ENCODE results near the gene PARVG.

DNA sequence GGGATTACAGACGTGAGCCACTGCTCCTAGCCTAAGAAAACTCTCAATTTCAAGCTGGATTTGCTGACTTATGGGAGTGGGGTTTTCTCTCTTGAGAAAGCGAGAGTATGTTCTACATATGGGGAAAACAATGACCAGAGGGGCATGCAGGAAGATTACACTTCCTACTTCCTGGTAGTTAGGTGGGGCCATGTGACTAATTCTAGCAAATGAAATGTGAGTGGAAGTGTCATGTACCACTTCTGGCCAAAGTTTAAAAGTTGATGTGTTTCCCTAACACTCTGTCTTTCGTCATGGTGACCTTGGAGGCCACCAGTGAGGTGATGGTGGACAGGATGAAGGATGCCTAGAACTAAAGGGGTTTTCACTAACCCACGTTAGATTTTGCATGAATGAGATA lies 50.5 kb downstream of the PARVG start:
- TF ChIP-seq, protein P1, sequence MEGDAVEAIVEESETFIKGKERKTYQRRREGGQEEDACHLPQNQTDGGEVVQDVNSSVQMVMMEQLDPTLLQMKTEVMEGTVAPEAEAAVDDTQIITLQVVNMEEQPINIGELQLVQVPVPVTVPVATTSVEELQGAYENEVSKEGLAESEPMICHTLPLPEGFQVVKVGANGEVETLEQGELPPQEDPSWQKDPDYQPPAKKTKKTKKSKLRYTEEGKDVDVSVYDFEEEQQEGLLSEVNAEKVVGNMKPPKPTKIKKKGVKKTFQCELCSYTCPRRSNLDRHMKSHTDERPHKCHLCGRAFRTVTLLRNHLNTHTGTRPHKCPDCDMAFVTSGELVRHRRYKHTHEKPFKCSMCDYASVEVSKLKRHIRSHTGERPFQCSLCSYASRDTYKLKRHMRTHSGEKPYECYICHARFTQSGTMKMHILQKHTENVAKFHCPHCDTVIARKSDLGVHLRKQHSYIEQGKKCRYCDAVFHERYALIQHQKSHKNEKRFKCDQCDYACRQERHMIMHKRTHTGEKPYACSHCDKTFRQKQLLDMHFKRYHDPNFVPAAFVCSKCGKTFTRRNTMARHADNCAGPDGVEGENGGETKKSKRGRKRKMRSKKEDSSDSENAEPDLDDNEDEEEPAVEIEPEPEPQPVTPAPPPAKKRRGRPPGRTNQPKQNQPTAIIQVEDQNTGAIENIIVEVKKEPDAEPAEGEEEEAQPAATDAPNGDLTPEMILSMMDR (optimal IDR thresholded peaks at IDR 0.05 in 1 of 3, IDR thresholded peaks at IDR 0.05 in 1 of 3, conservative IDR thresholded peaks at IDR 0.05 in 1 of 3; ENCODE audit: extremely low read depth in 1 of 3, insufficient read depth in 2 of 3, low read length in 3 of 3): no peak
- no peak for TF ChIP-seq EZH2 (IDR thresholded peaks at IDR 0.05; ENCODE audit: low read length)

Measured in keratinocyte (primary cell).